GM18505 (cell line): ENCODE results near the gene ATF7IP.
"Not testable (repeated sequence)": the region's sequence is repeated elsewhere in the genome, so short reads cannot be mapped to it uniquely, and the experiment has no call there.

Experiments used
- ATAC-seq: cut with Tn5 transposase; IDR thresholded peaks from one replicate; pipeline ENCODE4 v1.9.1; 2021; ENCODE audit not compliant: unreplicated experiment
- POLR2A ChIP-seq: IDR thresholded peaks from 4 replicates; pipeline ENCODE4 v1.6.1; 2011; ENCODE audit warnings: borderline replicate concordance; ENCODE audit not compliant: insufficient read depth, insufficient read length; ENCODE audit errors: extremely low read depth

The ATF7IP gene

GRCh38 chr12:14390870-14391530, 25.5 kb downstream of the ATF7IP start:
- no peak for TF ChIP-seq POLR2A

GRCh38 chr12:14393751-14394150, 28.3 kb downstream of the ATF7IP start:
- TF ChIP-seq POLR2A: peak; percentile 13
- ATAC-seq: no peak

More at GRCh38 chr12:14390870-14391530, 25.5 kb downstream of the ATF7IP start:
- ATAC-seq: no peak

- peak; percentile 66 for ATAC-seq
- TF ChIP-seq POLR2A: no peak
Measured at GRCh38 chr12:14394317-14395073, 29.0 kb downstream of the ATF7IP start.

- peak; percentile 20 for TF ChIP-seq POLR2A
- peak; percentile 35 for ATAC-seq
Measured at GRCh38 chr12:14395074-14395778, 29.7 kb downstream of the ATF7IP start.

- ATAC-seq: peak; percentile 51
- no peak for TF ChIP-seq POLR2A
Measured at GRCh38 chr12:14396071-14396470, 30.6 kb downstream of the ATF7IP start.

- TF ChIP-seq POLR2A: no peak
- ATAC-seq: no peak
Measured at GRCh38 chr12:14399871-14400270, 34.4 kb downstream of the ATF7IP start.

GRCh38 chr12:14400599-14400998, 35.1 kb downstream of the ATF7IP start:
- no peak for TF ChIP-seq POLR2A
- no peak for ATAC-seq

- ATAC-seq: not testable (repeated sequence)
Measured at GRCh38 chr12:14401267-14401666, 35.8 kb downstream of the ATF7IP start.

GRCh38 chr12:14402697-14403096, 37.2 kb downstream of the ATF7IP start:
- TF ChIP-seq POLR2A: no peak
- no peak for ATAC-seq

- ATAC-seq: no peak
- TF ChIP-seq POLR2A: no peak
Measured at GRCh38 chr12:14403293-14403692, 37.8 kb downstream of the ATF7IP start.

GRCh38 chr12:14403711-14404196, 38.3 kb downstream of the ATF7IP start:
- TF ChIP-seq POLR2A: no peak
- ATAC-seq: no peak

GRCh38 chr12:14405407-14405806, 39.9 kb downstream of the ATF7IP start:
- ATAC-seq: not testable (repeated sequence)

- TF ChIP-seq POLR2A: no peak
- no peak for ATAC-seq
Measured at GRCh38 chr12:14408208-14408607, 42.7 kb downstream of the ATF7IP start.

GRCh38 chr12:14410177-14410576, 44.7 kb downstream of the ATF7IP start:
- TF ChIP-seq POLR2A: no peak
- no peak for ATAC-seq
